HCT116 (cell line): Measurements from ENCODE around the gene ERVH48-1.
"Not testable (repeated sequence)": the region's sequence is repeated elsewhere in the genome, so short reads cannot be mapped to it uniquely, and the experiment has no call there.

ENCODE experiments used
- CBX3 ChIP-seq: IDR thresholded peaks from 2 replicates; pipeline ENCODE4 v1.6.1; 2012; ENCODE audit warnings: low read depth
- CEBPB ChIP-seq: IDR thresholded peaks from 2 replicates; pipeline ENCODE4 v1.6.1; 2012; ENCODE audit warnings: low read depth
- CTCF ChIP-seq, 3 experiments: fragments of 200-600 bp in 1 of 3; sonication (generic) in 1 of 3; IDR thresholded peaks in 2 of 3; conservative IDR thresholded peaks in 1 of 3; 2 replicates each; pipeline ENCODE4 v1.5.1; 2012 to 2017; ENCODE audit warnings: low read depth in 2 of 3, low read length in 2 of 3, antibody characterized with exemption in 1 of 3, borderline replicate concordance in 1 of 3, control low read depth in 1 of 3, mild to moderate bottlenecking in 1 of 3, mixed read lengths in 1 of 3, mixed run types in 1 of 3, moderate library complexity in 1 of 3; ENCODE audit not compliant: insufficient read depth in 1 of 3
- EGR1 ChIP-seq: IDR thresholded peaks from 2 replicates; pipeline ENCODE4 v1.6.1; 2012; ENCODE audit warnings: low read depth
- FOSL1 ChIP-seq: IDR thresholded peaks from 2 replicates; pipeline ENCODE4 v1.6.1; 2012; ENCODE audit warnings: low read depth
- POLR2A ChIP-seq: IDR thresholded peaks from 2 replicates; pipeline ENCODE4 v1.7.0; 2011; ENCODE audit warnings: borderline replicate concordance; ENCODE audit not compliant: insufficient read depth, insufficient read length; ENCODE audit errors: extremely low read depth
- POLR2AphosphoS5 ChIP-seq: IDR thresholded peaks from 2 replicates; pipeline ENCODE4 v1.6.1; 2011; ENCODE audit warnings: mild to moderate bottlenecking, low read depth, low read length, moderate library complexity
- SRF ChIP-seq: IDR thresholded peaks from 2 replicates; pipeline ENCODE4 v1.6.1; 2012; ENCODE audit warnings: low read depth
- YY1 ChIP-seq: IDR thresholded peaks from 2 replicates; pipeline ENCODE4 v1.6.1; 2011; ENCODE audit warnings: low read length, low read depth, moderate library complexity, mild to moderate bottlenecking; ENCODE audit not compliant: insufficient replicate concordance; ENCODE audit errors: extremely low read depth

DNA sequence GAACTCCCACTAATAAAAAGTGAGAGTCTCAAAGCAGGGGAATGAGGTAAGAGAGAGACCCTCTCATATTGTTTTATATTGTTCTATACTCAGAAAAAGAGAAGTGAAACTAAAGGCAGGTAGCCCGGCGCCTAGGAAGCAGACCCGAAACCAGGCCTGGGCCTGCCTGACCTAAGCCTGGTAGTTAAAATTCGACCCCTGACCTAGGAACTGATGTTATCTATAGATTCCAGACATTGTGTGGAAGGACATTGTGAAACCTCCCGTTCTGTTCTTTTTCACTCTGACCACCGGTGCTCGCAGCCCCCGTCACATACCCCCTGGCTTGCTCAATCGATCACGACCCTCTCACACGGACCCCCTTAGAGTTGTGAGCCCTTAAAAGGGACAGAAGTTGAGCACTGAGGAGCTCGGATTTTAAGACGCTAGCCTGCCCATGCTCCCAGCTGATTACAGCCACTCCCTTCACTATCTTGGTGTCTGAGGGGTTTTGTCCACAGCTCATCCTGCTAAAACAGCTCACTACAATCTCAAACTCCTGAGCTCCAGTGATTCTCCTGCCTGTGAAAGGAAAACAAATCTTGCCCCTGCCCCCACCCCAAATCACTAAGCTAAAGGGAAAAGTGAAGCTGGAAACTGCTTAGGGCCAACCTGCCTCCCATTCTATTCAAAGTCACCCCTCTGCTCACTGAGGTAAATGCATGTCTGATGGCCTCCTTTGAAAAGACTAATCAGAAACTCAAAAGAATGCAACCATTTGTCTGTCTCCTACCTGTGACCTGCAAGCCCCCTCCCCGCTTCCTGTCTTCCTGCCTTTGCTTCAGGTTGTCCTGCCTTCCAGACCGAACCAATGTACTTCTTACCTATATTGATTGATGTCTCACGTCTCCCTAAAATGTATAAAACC is 11.9 kb upstream of the ERVH48-1 start:
- not testable (repeated sequence) for TF ChIP-seq CEBPB; CTCF (IDR thresholded peaks at IDR 0.05 in 2 of 3, conservative IDR thresholded peaks at IDR 0.05 in 1 of 3; ENCODE audit: borderline replicate concordance in 1 of 3, insufficient read depth in 1 of 3, low read depth in 2 of 3, low read length in 2 of 3); CBX3; SRF; POLR2AphosphoS5; FOSL1; POLR2A; EGR1; YY1
